ENCODE data around the gene SYTL3. TPM values are rescaled to one million over a fixed set of nuclear protein-coding genes. Genes with fewer than 3 reads are reported as not detected.

SYTL3 gene
- total RNA-seq, 1 donor from 2014 or later, result 102 TPM

DNA sequence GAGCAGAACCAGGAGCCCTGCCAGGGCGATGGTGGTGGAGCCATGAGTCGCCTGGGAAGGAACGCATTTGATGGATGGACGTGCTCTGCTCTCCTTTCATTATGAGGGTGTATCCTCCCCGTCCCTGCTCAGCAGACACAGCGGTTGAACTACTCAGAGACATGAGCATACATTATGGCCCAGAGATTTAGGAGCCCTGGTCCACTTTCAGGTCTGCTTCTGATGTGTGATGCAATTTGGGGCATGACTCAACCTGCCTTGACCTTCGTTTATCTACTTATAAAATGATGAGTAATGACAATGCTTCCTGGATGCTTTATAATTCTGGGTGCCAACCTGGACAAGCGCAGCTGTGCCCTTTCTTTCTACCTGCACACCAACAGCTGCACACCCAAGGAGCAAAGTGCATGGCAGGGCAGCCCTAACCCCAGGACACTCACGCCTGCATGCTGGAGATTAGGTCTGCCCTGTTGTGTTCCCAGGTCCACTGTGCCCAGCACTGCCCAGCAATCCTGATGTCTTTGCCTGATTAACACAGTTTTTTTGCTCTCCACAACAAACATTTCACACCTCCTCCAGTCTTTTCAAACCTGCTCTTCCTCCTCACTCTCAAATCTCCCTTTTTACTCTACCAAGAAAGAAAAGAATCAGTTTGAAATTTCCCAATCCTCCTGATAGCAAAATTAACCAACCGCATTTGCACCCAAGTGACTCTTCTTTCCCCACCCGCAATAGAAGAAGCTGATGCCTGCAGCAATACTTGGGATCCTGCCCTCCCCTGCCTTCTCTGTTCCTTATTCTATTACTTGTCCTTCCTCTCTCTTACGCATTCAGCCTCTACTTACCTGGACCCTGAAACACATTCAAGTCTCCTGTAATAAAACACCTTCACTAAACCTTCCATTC lies 88.1 kb downstream of the SYTL3 start:
- intact Hi-C loops (cut with micrococcal nuclease), result no loop called here
- Mint-ChIP-seq H3K9me3 (peaks cover 10% of the 10 kb centered on the region), H3K4me3 (no peak overlapping the region), H3K27me3 (no peaks in the 10 kb centered on the region), H3K4me1 (peaks cover 17% of the 10 kb centered on the region), H3K27ac (no peak overlapping the region), H3K36me3 (ENCODE audit: low read depth) (peaks cover 80% of the 10 kb centered on the region)
- no peak for DNase-seq

DNA sequence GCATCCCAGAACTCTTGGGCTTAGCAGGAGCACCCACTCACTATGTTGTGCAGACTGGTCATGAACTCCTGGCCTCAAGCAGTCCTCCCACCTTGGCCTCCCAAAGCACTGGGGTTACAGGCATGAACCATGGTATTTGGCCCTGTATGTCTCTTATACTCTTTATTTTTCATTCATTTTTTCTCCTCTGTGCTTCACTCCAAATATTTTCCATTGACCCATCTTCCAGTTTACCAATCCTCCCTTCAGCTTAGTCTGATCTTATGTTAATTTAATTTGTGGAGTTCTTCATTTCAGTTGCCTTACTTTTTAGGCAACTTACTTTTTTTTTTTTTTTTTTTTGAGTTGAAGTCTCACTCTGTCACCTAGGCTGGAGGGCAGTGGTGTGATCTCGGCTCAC lies 89.8 kb downstream of the SYTL3 start:
- no peak overlapping the region for H3K4me3 Mint-ChIP-seq
- peaks cover 77% of the 10 kb centered on the region for H3K36me3 Mint-ChIP-seq (ENCODE audit: low read depth)
- intact Hi-C loops (cut with micrococcal nuclease), result no loop called here
- DNase-seq, result no peak
- H3K27ac Mint-ChIP-seq, result peak overlapping the region; percentile 25
- H3K27me3 Mint-ChIP-seq, result no peaks in the 10 kb centered on the region
- H3K9me3 Mint-ChIP-seq, result peaks cover 10% of the 10 kb centered on the region
- peaks cover 12% of the 10 kb centered on the region for H3K4me1 Mint-ChIP-seq

DNA sequence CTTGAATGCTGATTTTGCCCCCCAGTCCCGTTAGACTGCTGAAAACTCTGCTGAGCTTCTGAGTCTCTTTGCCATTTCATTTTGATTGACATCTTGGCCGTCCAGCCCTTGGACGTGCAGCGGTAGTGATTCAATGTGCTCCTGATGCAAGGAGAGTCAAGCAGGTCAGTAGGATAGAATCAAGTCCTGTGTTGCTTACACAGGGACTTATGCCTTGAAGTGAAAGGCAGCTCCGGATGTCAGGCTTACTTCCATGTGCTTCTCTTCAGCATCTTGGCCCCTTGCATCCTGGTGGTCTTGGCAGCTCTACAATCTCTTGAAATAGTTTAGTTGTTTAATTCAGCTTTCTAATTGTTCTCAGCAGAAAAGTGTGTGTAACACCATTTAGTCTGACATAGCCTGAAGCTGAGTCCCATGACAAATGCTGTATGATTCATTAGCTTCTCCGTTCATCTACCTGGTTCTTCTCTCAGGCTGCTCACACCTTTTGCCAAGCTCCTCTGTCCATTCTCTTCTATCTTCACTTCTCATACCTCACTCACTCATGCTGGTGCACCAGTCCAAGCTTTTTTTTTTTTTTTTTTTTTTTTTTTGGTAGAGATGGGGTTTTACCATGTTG lies 93.3 kb downstream of the SYTL3 start:
- H3K36me3 Mint-ChIP-seq (ENCODE audit: low read depth), result peaks cover 69% of the 10 kb centered on the region
- intact Hi-C loops (cut with micrococcal nuclease), result no loop called here
- no peak overlapping the region for H3K27ac Mint-ChIP-seq

DNA sequence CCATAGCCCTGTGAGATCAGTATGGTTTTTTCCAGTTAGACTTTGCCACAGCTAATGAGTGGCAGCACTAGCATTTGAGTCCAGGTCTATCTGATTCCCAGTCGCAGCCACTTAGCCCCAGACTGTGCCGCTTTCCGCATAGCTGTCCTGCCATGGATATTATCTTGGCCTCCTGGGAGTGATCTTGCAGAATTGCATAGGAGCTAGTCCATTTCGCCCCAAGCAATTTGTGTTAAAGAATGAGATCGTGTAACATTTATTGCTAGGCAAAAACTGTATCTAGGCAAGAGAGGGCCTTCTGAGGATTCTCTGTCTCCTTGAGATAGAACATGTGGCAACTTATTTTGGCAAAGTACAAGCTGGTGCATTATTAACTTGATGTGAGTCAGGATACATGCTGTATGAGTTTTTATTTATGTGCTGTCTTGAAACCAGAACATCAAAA lies 95.2 kb downstream of the SYTL3 start:
- Mint-ChIP-seq H3K27me3 (no peaks in the 10 kb centered on the region), H3K4me3 (no peak overlapping the region), H3K36me3 (ENCODE audit: low read depth) (peaks cover 64% of the 10 kb centered on the region), H3K27ac (no peak overlapping the region), H3K4me1 (no peaks in the 10 kb centered on the region), H3K9me3 (no peaks in the 10 kb centered on the region)
- no peak for DNase-seq
- intact Hi-C loops (cut with micrococcal nuclease), result no loop called here

More for the DNA sequence above, 93.3 kb downstream of the SYTL3 start:
- H3K4me3 Mint-ChIP-seq, result no peak overlapping the region
- H3K27me3 Mint-ChIP-seq, result no peaks in the 10 kb centered on the region
- no peak for DNase-seq
- peaks cover 10% of the 10 kb centered on the region for H3K9me3 Mint-ChIP-seq
- H3K4me1 Mint-ChIP-seq, result peaks cover 3% of the 10 kb centered on the region

DNA sequence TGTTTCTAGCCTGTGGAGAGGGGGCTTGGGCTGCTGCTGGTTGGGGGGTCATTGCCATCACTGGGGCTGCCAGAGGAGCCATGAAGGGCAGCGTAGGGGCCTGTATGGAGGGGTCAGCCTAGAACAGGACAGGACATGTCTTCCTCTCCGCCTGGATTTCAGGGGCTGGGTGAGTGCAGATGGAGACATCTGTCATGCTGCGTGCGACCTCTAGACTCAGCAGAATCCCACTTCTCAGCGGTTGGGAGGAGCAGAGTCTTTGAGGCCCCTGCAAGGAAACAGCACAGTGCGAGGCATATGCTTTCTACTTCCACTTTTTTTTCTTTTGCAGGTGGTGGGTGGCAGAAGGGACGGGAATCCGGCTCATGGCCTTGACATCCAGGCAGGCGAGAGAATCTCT lies 101.4 kb downstream of the SYTL3 start:
- H3K36me3 Mint-ChIP-seq (ENCODE audit: low read depth), result peaks cover 55% of the 10 kb centered on the region
- H3K27me3 Mint-ChIP-seq, result no peaks in the 10 kb centered on the region
- H3K27ac Mint-ChIP-seq, result no peak overlapping the region
- intact Hi-C loops (cut with micrococcal nuclease), result no loop called here
- no peak for DNase-seq
- no peak overlapping the region for H3K4me3 Mint-ChIP-seq
- H3K9me3 Mint-ChIP-seq, result no peaks in the 10 kb centered on the region
- no peaks in the 10 kb centered on the region for H3K4me1 Mint-ChIP-seq

DNA sequence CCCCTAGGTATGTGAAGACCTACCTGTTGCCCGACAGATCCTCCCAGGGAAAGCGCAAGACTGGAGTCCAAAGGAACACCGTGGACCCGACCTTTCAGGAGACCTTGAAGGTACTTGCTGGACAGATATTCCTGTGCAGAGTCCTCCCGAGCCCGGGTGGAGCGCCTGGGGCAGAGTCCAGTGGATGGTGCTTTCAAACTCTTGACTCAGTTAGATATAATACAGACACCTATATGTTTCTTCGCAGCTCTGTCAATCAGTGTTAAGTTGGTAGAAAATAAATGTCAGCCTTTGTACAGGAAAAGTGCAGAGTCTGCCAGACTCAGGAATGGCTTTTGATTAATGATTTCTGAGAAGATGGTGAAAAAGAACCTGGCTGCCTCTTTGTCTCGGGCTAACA lies 102.1 kb downstream of the SYTL3 start:
- no peak overlapping the region for H3K4me3 Mint-ChIP-seq
- peaks cover 55% of the 10 kb centered on the region for H3K36me3 Mint-ChIP-seq (ENCODE audit: low read depth)
- H3K9me3 Mint-ChIP-seq, result no peaks in the 10 kb centered on the region
- H3K4me1 Mint-ChIP-seq, result no peaks in the 10 kb centered on the region
- intact Hi-C loops (cut with micrococcal nuclease), result no loop called here
- H3K27me3 Mint-ChIP-seq, result no peaks in the 10 kb centered on the region
- no peak overlapping the region for H3K27ac Mint-ChIP-seq
- no peak for DNase-seq

DNA sequence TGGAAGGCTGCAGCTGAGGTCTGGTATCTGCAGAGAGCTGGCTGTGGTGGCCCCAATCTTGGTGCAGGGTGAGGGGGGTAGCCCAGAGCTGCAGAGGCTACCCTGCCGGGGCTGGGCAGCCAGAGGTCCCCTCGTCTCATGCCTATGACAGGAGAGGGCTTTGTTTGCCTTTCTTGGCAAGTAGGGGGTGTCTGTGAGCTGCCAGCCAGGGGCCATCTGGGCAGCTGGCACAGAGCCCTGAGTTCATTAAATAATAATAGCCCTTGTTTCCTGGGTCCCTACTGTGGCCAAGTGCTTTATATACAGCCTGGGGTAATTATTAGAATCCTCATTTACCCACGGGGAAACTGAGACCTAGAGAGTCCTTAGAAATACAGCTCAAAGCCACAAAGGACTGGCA lies 102.8 kb downstream of the SYTL3 start:
- no peaks in the 10 kb centered on the region for H3K27me3 Mint-ChIP-seq
- no peak overlapping the region for H3K4me3 Mint-ChIP-seq
- intact Hi-C loops (cut with micrococcal nuclease), result no loop called here
- DNase-seq, result no peak
- H3K27ac Mint-ChIP-seq, result no peak overlapping the region
- no peaks in the 10 kb centered on the region for H3K9me3 Mint-ChIP-seq
- peaks cover 59% of the 10 kb centered on the region for H3K36me3 Mint-ChIP-seq (ENCODE audit: low read depth)
- no peaks in the 10 kb centered on the region for H3K4me1 Mint-ChIP-seq

DNA sequence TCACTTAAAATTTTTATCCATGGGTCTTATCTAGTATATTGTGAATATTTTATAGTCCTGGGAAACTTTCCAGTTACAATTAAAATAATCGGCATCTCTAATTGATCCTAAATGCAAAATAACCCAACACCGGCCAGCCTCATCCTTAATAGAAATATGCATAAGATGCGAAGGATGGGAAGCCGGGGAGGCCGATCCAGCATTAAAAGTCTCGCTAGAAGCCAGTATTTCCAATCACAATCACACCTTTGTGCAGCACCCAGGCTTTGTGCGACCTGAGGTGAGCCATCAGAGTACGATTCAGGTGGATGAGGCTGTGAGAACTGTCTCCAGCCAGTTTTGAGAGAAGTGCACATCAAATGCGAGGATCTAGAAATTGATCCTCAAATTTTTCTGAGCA lies 104.0 kb downstream of the SYTL3 start:
- Mint-ChIP-seq H3K27ac (no peak overlapping the region), H3K27me3 (no peaks in the 10 kb centered on the region), H3K4me3 (no peak overlapping the region), H3K36me3 (ENCODE audit: low read depth) (peaks cover 57% of the 10 kb centered on the region), H3K9me3 (no peaks in the 10 kb centered on the region), H3K4me1 (no peaks in the 10 kb centered on the region)
- intact Hi-C loops (cut with micrococcal nuclease), result no loop called here
- DNase-seq, result no peak

DNA sequence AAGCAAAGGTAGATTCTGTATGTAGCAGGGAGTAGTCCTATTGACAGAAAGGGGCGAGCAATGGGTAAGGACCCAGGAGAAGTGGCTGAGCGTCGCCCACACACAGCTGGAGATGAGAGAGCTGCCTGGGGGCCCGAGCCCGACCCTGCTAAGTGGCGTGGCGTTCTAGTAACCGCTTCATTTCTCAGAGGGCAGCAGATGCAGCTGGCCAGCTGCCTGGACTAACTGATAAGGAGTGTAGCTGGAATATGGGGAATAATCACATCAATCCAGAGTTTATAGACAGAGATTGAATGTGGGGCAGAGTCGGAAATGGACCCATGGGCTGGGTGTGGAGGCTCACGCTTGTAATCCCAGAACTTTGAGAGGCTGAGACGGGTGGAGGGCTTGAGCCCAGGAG lies 104.9 kb downstream of the SYTL3 start:
- Mint-ChIP-seq H3K4me1 (no peaks in the 10 kb centered on the region), H3K27me3 (no peaks in the 10 kb centered on the region), H3K4me3 (no peak overlapping the region), H3K27ac (no peak overlapping the region), H3K36me3 (ENCODE audit: low read depth) (peaks cover 54% of the 10 kb centered on the region), H3K9me3 (no peaks in the 10 kb centered on the region)
- intact Hi-C loops (cut with micrococcal nuclease), result no loop called here
- no peak for DNase-seq

DNA sequence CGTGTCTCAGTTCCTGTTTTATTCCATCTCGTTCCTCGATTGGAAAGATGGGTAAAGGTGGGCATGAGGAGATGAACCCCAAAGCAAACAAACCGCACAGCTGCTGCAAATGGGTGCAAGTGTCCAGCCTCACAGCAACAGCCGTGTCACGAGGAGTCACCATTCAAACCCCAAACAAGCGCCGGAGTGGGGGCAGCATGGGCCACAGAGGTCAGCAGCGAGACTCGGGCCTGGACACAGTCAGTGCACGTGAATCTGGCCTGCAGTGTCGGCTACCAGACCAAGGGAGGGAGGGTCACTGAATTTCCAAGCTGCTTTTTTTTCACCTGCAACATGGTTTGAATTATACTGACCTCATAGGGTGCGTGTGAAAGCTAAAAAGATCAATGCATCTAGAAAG lies 105.8 kb downstream of the SYTL3 start:
- H3K4me1 Mint-ChIP-seq, result no peaks in the 10 kb centered on the region
- H3K27me3 Mint-ChIP-seq, result no peaks in the 10 kb centered on the region
- peaks cover 48% of the 10 kb centered on the region for H3K36me3 Mint-ChIP-seq (ENCODE audit: low read depth)

DNA sequence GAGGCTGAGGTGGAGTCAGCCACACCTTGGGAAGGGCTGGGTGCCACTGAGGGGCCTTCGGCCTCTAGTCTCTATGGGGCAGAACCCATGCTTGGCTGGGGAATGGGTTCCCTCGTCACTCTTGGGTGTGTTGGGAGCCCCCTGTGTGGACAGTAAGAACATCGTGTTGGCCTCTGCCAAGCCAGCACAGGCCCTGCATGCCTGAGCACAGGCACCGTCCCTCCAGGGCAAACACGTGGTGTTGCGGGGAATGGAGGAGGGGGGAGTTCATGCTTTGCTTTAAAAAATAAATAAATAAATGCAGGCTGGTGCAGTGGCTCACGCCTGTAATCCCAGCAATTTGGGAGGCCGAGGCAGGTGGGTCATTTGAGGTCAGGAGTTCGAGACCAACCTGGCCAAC lies 106.3 kb downstream of the SYTL3 start:
- no peak for DNase-seq
- H3K9me3 Mint-ChIP-seq, result no peaks in the 10 kb centered on the region
- peaks cover 47% of the 10 kb centered on the region for H3K36me3 Mint-ChIP-seq (ENCODE audit: low read depth)
- H3K27ac Mint-ChIP-seq, result peak overlapping the region; percentile 67
- H3K27me3 Mint-ChIP-seq, result no peaks in the 10 kb centered on the region
- H3K4me3 Mint-ChIP-seq, result no peak overlapping the region
- no peaks in the 10 kb centered on the region for H3K4me1 Mint-ChIP-seq
- intact Hi-C loops (cut with micrococcal nuclease), result no loop called here

More for the DNA sequence above, 105.8 kb downstream of the SYTL3 start:
- no peak for DNase-seq
- intact Hi-C loops (cut with micrococcal nuclease), result no loop called here
- no peaks in the 10 kb centered on the region for H3K9me3 Mint-ChIP-seq
- H3K27ac Mint-ChIP-seq, result no peak overlapping the region
- H3K4me3 Mint-ChIP-seq, result no peak overlapping the region

DNA sequence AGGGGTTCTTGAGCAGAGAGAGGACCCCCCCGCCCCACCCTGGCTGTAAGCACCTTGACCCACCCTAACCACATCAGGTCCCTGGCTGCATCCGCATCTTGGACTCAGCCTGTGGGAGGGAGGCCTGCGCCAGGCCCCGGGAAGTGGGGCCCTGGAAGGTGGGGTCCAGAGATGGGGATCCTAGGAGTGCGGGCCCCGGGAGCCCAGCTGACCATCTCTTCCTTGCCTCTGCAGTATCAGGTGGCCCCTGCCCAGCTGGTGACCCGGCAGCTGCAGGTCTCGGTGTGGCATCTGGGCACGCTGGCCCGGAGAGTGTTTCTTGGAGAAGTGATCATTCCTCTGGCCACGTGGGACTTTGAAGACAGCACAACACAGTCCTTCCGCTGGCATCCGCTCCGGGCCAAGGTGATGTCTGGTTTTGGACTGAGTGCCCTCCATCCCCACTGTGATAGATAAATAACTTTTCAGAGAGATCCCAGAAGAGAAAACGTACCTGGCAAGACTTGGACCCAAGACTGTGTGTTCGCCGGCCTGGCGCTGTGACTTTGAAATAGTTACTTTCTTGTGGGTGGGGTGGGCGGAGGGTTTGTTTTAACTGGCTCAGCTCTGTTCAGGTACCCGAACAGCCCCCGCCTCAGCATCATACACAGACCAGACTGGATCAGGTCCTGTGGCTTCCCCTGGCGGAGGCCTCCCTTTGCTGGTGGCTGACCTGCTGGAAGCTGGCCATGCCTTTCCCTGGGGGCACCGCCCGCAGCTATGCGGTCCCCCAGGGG lies 107.3 kb downstream of the SYTL3 start:
- Mint-ChIP-seq H3K4me3 (no peak overlapping the region), H3K4me1 (no peaks in the 10 kb centered on the region), H3K27ac (no peak overlapping the region), H3K27me3 (no peaks in the 10 kb centered on the region), H3K9me3 (no peaks in the 10 kb centered on the region), H3K36me3 (ENCODE audit: low read depth) (peaks cover 45% of the 10 kb centered on the region)
- DNase-seq, result no peak
- intact Hi-C loops (cut with micrococcal nuclease), result no loop called here

DNA sequence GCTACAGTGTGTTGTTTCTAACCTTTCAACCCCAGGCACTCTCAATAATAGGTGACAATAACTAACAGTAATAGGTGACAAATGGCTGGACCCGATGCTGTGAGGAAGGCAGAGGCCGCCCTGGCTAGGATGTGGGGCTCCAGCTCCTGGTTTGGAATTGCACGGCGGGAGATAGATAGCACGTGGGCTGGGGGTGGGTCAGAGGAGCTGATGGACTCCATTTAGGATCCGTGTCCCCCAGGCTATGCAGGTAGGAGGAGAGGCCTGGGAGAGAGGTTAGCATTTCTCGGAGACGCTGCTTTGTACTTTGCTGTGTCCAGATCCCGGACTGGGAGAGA lies 107.9 kb downstream of the SYTL3 start:
- no peak for DNase-seq
- Mint-ChIP-seq H3K27me3 (no peaks in the 10 kb centered on the region), H3K4me3 (no peak overlapping the region), H3K36me3 (ENCODE audit: low read depth) (peaks cover 47% of the 10 kb centered on the region), H3K9me3 (no peaks in the 10 kb centered on the region), H3K4me1 (no peaks in the 10 kb centered on the region), H3K27ac (no peak overlapping the region)
- intact Hi-C loops (cut with micrococcal nuclease), result no loop called here

DNA sequence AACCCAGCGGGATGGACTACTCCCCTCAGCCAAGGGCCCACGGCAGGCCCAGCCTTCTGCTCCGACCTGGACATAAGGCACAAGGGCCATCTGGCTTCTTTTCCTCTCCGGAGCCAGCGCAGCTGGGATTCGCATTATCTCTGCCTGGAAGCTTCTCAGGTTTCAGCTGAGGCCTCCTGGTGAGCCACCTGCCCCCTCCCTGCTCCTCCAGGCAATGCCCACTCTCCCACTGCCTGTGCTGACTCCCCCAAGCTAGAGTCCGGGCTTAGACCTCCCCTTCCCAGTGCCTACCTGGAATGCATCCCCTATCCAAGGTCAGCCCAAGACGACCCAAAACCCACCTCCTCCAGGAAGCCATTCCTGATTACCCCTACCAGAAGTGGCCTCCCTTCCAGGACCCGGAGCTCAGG lies 108.6 kb downstream of the SYTL3 start:
- Mint-ChIP-seq H3K27me3 (no peaks in the 10 kb centered on the region), H3K4me1 (no peaks in the 10 kb centered on the region), H3K36me3 (ENCODE audit: low read depth) (peaks cover 53% of the 10 kb centered on the region), H3K4me3 (no peak overlapping the region), H3K27ac (no peak overlapping the region), H3K9me3 (no peaks in the 10 kb centered on the region)
- DNase-seq, result no peak
- intact Hi-C loops (cut with micrococcal nuclease), result no loop called here
